GM08714 (cell line): ENCODE data around the gene MAIP1.

Experiments used
- H3K4me3 ChIP-seq: fragments of 200-500 bp; sonication (Bioruptor generic); 2 replicates; pipeline ENCODE4 v1.5.1; 2014; ENCODE audit warnings: mild to moderate bottlenecking, low read length, inconsistent platforms
- ZNF274 ChIP-seq: IDR thresholded peaks from 2 replicates; pipeline ENCODE4 v1.6.1; 2012; ENCODE audit warnings: mild to moderate bottlenecking, low read depth, low read length

MAIP1 gene

DNA sequence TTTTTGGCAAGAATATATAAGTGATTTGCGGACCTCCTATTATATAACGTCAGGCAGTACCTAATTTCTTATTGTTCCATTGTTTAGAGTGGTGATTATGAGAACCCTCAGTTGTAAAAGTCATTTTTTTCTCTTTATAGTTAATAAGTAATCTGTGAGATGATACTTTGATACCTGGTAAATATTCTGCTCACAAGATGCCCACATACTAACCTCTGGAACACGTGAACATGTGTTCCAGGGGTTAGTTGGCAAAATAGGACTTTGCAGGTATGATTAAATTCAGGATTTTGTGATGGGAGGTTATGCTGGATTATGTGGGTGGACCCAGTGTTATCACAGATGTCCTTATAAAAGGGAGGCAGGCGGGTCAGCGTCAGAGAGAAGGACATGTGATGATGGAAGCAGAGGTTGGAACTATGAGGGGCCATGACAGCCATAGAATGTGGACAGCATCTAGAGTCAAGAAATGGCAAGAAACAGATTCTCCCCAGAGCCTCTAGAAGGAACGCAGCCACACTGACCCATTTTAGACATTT lies 16.8 kb downstream of the MAIP1 start:
- no peak for TF ChIP-seq ZNF274
- no peak overlapping the region for H3K4me3 ChIP-seq

DNA sequence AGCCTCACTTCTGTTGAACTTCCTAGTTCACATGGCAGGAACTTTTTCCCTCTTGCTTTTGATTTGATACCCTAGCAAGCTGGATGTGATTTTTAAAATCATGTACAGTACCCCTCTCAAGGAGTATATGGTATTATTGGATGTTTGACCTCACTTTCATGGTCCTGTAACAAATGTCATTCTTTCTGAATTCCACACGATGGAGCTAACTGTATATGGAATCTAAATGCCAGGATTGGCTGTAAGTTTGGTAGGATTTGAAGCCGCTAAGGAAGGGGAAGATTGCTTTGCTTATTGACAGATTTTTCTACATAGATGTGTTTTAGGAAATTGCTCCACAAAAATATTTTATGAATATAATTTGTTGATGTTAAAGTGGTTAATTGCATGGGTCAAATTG lies 18.3 kb downstream of the MAIP1 start:
- H3K4me3 ChIP-seq: no peak overlapping the region
- no peak for TF ChIP-seq ZNF274

DNA sequence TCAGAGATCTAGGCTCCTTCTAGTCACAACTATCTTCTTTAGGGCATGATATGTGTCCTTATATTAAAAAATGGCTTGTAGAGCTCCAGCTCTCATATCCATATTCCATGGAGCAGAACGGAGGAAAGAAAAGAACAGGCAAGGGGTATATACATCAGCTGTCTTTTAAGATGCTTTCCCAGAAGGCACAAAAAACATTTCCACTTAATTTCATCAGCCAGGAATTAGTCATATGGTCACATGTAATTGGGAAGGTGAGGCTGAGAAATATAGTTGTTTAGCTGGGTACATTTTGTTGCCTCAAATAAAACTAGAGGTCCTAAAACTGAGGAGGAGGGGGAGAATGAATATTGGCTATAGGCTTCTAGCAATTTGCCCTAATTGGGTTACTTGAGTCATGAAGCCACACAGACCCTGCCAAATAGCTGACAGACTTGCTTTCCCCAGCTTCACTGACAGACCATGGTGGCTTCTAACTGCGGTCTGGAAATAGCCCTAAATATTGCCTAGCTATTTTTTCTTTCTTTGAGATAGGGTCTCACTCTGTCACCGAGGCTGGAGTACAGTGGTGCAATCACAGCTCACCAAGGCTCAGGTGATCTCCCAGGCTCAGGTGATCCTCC lies 20.0 kb downstream of the MAIP1 start:
- TF ChIP-seq ZNF274: no peak
- H3K4me3 ChIP-seq: no peak overlapping the region

DNA sequence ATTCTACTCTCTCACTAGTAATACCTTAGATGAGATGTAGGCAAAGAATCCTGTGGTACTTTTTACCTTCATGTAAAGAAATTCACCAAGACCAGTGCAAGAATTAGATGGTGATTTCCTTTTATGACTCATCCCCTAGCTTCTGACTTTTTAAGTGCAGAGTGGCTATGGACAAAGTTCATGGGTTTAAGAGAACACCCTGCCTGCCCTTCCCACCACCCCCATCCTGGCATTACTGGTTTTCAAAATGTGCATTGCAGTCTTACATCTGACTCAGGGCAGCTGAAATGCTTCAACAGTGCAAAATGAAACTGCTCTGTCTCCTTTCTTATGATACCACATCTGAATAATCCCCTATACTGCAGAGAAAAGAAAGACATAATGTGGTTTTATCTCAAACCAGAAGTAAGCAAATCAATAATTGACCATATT lies 22.6 kb downstream of the MAIP1 start:
- no peak overlapping the region for H3K4me3 ChIP-seq
- no peak for TF ChIP-seq ZNF274

DNA sequence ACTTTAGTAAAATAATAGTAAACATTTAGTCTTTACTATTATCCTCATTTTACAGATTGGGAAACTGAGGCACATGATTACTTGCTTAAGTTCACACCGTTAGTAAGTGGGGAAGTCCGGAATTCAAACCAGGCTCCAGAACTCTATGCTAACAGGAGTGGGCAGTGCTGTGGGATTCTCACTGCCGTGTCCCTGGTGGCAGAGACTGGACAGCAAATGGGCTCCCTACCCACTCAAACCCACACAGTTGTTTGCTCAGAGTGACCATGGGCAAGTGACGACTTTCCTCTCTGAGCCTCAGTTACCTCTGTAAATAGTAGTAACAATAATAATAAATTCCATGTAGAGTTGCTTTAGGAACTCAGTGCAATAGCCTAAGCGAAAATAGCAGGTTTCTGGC lies 24.0 kb downstream of the MAIP1 start:
- TF ChIP-seq ZNF274: no peak
- no peak overlapping the region for H3K4me3 ChIP-seq

DNA sequence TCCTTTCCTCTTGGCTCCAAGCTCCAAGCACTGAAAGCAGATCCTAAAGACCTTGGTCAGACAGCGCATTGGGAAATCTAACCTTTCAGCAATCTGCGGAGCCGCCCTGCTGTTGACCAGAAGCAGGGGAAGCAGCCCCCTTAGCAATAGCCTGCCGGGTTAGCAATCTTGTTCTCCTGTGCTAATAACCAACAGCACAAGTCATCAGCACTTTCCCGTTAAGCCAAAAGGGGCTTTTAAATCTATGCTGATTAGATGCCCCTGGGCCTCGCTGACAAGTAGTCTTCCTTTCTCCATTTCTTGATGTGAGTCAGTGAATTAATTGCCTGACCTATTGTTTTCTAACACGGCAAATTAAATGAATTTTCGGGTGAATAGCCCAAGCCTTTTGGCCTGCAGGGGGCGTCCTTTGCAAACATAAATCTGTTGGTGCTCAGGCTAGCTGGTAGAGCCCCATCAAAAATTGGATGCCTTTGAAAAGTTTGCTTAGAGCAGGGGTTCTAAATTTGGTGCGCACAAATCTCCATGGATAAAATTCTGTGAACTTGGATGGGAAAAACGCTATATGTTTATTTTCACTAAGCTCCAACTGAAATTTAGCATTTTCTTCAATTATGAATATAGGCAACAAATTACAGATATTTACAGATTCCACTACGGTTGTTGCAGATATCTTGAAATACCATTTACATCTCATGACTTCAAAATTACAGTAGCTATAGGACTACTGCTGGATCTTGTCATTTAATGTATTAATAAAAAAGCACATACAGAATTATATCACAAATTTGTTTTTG lies 24.6 kb downstream of the MAIP1 start:
- H3K4me3 ChIP-seq: no peak overlapping the region

DNA sequence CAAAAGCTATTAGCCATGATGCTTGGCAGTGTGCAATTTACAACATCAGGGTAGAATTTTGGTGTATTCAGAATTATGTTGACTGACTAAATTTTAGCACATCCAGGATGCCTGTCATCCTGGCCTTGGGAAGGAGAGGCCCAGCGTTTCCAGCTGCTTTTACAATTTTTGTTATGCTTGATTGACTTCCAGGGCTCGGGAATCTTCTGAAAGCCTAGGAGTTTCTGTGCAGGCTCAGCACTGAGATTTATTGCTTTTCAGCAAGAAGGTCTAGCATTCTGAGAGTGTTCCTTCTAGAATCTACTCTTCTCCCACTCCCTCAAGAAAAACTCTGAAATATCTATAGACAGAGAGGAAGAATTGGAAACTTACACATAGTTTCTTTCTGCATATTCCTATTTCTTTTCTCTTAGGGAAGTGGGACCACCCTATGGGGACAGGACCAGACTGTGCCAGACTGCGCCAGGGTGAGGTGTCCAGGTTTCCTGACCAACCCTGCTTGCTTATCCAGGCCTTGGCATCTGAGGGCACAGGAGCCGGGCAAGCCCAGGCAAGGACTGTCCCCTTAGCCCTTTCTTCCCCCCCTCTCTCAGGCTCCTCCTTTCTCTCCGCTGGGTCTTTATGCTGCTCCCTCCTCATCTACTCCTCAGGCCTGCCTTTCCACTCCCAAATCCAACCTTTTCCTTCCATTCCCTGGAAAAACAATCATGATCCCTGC lies 26.9 kb downstream of the MAIP1 start:
- no peak for TF ChIP-seq ZNF274
- no peak overlapping the region for H3K4me3 ChIP-seq

More for the DNA sequence above, 24.6 kb downstream of the MAIP1 start:
- TF ChIP-seq ZNF274: no peak

DNA sequence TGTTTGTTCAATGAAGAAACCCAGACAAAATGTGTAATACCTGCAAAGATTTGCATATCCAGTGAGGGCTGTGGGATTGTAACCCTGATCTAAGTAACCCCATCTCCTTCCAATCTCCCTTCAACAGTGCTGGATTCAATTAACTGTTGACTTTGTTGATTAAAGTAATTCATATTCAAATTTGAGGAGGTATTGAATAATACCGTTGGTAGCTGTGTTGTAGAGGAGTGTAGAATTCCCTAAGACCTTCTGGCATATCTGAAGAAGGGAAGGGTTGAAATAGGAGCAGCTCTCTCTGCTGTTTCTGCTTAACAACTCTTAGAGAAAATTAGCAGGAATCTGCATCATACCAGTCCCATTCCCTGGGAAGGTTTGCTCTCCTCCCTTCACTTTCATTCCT lies 28.2 kb downstream of the MAIP1 start:
- no peak for TF ChIP-seq ZNF274
- no peak overlapping the region for H3K4me3 ChIP-seq

DNA sequence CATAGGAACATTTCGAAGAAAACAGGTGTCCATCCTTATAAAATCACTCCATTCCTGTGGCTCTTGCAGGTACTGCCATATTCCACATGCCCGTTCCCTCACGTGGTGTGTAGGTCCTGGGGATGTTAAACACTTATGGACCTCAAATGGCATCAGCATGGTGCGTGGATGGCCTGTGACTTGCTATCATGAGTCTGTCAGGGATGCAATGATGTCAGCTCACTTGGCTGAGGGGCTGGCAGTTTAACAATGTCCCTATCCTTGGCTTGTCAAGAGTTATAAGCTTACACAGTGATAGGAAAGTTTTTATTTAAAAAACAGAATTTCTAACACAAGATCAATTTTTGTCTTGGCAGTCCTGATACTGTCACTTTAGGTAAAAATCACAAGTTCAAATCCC lies 28.8 kb downstream of the MAIP1 start:
- TF ChIP-seq ZNF274: no peak
- no peak overlapping the region for H3K4me3 ChIP-seq

DNA sequence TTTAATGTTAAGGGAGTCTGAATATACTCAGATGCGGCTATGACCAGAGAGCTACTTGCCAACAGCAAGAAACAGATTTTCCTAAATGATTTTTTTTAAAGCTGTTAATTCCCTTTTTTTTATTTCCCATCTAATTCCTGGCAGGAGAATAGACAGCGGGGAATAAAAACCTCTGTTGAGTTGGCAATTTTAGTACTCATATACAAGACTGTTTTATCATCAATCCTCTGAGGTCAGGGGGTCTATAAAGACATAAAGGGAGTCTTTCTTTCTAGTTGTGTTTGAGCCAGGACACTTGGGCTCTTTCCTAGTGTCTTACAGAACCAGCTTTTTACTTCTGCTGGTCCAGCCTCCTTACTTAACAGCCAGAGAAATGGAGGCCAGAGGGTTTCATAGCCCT lies 29.4 kb downstream of the MAIP1 start:
- TF ChIP-seq ZNF274: no peak
- no peak overlapping the region for H3K4me3 ChIP-seq

DNA sequence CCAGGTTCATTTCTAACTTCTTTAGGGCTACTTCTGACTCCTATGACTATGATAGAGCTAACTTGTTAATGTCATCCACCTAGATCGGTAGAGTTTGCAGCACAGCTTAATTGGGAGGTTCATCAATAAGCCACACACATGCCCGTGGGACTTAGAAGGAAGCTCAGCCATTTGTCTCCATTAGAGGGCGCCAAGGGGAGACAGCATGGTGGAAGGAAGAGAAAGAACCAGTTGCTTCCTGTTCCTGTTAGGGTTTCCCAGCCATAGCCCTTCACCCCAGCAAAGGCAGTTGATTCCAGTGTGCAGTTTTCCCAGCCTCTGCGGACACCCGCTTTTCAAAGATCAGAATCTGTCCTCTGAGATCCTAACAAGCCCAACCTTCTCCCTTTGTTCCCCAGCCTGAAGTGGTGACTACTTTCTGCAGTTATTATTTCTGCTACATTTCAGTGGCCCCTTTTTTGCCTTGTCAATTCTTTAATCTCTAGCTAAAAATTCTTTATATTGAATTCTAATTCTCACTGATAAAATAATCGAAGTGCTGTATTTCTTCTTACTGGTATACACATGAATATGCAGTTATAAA lies 30.3 kb downstream of the MAIP1 start:
- no peak overlapping the region for H3K4me3 ChIP-seq
- TF ChIP-seq ZNF274: no peak

DNA sequence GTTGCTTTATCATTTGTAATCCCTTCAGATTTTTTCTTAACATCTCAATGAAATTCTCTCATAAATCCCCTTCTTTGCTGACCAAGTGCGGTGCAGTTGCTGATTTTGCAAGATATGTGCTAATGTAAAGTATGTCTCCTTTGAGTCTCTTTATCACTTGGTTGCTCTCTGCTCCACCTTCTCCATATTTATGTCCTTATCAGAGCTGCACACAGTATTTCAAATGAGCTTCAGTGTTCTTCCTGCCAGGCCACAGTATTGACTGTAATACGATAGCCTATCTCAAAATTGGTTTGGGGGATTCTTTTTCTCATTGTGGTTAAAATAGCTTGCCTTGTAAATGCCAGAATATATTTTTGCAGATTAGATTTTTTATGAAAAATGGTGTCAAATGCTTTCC lies 32.2 kb downstream of the MAIP1 start:
- no peak overlapping the region for H3K4me3 ChIP-seq
- TF ChIP-seq ZNF274: no peak

DNA sequence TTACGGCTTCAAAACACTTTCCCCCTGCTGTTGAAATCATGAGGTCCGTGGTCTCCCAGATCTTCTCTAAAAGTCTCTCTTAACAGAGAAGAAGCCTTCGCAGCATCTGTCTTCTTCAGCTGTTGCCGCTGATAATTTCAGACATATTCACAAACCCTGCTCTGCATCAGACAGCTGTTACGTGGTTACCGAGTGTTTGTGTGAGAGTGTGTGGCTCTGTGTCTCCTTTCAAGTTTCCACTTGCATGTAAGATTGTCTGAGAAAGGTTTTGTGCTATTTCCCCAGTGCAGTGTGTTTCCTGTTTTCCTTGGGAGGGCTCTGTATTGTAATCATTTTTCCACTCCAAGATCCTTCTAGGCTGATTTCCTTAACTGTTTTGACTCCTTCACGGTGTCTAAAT lies 32.8 kb downstream of the MAIP1 start:
- no peak for TF ChIP-seq ZNF274
- no peak overlapping the region for H3K4me3 ChIP-seq

DNA sequence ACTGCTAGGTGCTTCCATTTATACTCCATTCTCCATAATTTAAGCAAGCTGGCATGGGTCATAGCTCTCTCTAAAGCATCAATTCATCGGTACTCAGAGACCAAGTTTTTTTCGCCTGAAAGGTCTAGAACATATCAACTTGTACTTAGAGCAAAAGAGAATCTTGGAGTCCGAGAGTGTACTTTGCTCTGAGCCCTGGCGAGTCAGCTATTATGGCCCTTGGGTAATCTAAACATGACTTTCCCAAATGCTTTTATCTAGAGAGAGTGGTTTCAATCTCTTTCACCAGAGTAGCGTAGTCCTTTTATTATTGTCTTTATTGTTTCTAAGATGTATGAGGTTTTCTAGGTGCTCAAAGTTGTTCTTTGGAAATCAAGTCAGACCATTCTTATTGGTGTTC lies 34.4 kb downstream of the MAIP1 start:
- TF ChIP-seq ZNF274: no peak
- H3K4me3 ChIP-seq: no peak overlapping the region
